ENCODE data around the gene ILF3. TPM values are rescaled to one million over a fixed set of nuclear protein-coding genes. Genes with fewer than 3 reads are reported as not detected.
A peak's percentile ranks its signal among the peaks of the same experiment; 100 is the strongest.

ILF3 gene
- total RNA-seq, 1 experiment from 2014 or later: 113 TPM

DNA sequence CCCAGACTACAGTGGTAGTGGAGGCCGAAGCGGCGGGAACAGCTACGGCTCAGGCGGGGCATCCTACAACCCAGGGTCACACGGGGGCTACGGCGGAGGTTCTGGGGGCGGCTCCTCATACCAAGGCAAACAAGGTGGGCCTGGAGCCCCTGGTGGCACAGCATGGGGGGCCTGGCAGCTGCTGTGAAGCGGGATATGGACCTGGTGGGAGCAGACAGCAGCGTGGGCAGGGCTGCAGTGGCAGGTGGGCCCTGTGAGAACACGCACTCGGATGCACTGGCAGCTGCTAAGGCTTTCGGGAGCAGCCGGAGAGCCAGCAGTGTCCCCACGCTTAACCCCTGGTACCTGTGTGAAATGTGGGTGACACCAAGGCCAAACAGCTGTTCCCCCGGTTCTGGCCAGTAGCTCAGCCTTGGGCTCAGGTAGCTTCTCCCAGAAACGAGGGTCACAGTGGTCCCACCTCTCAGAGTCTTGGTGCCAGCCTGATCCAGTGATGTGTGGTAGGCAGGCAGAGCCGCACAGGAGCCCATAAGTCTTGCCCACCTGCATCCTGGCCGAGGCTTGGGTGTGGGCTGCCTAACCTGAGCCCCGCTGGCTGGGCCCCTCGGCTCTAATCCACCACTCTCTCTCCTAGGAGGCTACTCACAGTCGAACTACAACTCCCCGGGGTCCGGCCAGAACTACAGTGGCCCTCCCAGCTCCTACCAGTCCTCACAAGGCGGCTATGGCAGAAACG is 34.6 kb downstream of the ILF3 start:
- no peak overlapping the region for H3K27ac ChIP-seq (ENCODE audit: low read length)
- H3K9ac ChIP-seq (ENCODE audit: low read length): no peak overlapping the region
- H3K9me2 ChIP-seq (replicated peaks; ENCODE audit: insufficient read depth, low read length): no peaks in the 10 kb centered on the region
- H2AFZ ChIP-seq (ENCODE audit: low read length): no peak overlapping the region
- no peak for DNase-seq
- no peaks in the 10 kb centered on the region for H3K4me1 ChIP-seq (ENCODE audit: low read length)
- no peaks in the 10 kb centered on the region for H3K9me3 ChIP-seq (ENCODE audit: low read length)
- no peaks in the 10 kb centered on the region for H3K27me3 ChIP-seq (ENCODE audit: low read length)
- no peak overlapping the region for H3K4me2 ChIP-seq (ENCODE audit: low read depth, low read length, poor library complexity, severe bottlenecking)
- H3K4me3 ChIP-seq (ENCODE audit: low read length): no peak overlapping the region
- H4K20me1 ChIP-seq (ENCODE audit: insufficient read depth, low read depth, low read length): peaks cover 43% of the 10 kb centered on the region; the same call in 1 of the 2 replicates
- peaks cover 3% of the 10 kb centered on the region; the same call in 1 of the 2 replicates for H3K79me2 ChIP-seq (ENCODE audit: low read length)
- peaks cover 55% of the 10 kb centered on the region for H3K36me3 ChIP-seq (ENCODE audit: insufficient read depth, low read length)

DNA sequence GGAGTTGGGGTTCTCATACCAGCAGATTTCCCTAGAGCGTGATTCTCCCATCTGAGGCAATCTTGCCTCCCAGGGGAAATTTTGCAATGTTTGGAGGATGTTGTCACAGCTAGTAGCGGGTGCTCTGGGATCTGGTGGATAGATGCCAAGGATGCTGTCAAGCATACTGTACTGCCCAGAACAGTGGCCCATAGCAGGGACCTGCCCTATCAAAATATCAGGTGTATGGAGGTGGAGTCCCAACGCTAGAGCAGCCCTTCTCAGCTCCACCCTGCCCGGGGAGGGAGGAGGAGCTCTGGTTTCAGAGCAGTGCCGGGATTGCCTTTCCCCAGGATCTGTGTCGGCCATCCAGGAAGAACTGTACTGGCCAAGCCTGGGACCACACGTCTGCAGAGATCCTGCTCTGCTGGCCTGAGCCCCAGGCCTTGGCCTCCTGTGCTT is 36.2 kb downstream of the ILF3 start:
- no peak overlapping the region for H3K9ac ChIP-seq (ENCODE audit: low read length)
- H3K36me3 ChIP-seq (ENCODE audit: insufficient read depth, low read length): peaks cover 43% of the 10 kb centered on the region
- no peaks in the 10 kb centered on the region for H3K4me1 ChIP-seq (ENCODE audit: low read length)
- H3K79me2 ChIP-seq (ENCODE audit: low read length): no peaks in the 10 kb centered on the region
- H3K4me3 ChIP-seq (ENCODE audit: low read length): no peak overlapping the region
- no peak overlapping the region for H3K27ac ChIP-seq (ENCODE audit: low read length)
- no peaks in the 10 kb centered on the region for H3K9me3 ChIP-seq (ENCODE audit: low read length)
- H2AFZ ChIP-seq (ENCODE audit: low read length): no peak overlapping the region
- no peak for DNase-seq
- H3K27me3 ChIP-seq (ENCODE audit: low read length): no peaks in the 10 kb centered on the region
- H3K4me2 ChIP-seq (ENCODE audit: low read depth, low read length, poor library complexity, severe bottlenecking): no peak overlapping the region
- H4K20me1 ChIP-seq (ENCODE audit: insufficient read depth, low read depth, low read length): peaks cover 46% of the 10 kb centered on the region
- H3K9me2 ChIP-seq (replicated peaks; ENCODE audit: insufficient read depth, low read length): no peaks in the 10 kb centered on the region

DNA sequence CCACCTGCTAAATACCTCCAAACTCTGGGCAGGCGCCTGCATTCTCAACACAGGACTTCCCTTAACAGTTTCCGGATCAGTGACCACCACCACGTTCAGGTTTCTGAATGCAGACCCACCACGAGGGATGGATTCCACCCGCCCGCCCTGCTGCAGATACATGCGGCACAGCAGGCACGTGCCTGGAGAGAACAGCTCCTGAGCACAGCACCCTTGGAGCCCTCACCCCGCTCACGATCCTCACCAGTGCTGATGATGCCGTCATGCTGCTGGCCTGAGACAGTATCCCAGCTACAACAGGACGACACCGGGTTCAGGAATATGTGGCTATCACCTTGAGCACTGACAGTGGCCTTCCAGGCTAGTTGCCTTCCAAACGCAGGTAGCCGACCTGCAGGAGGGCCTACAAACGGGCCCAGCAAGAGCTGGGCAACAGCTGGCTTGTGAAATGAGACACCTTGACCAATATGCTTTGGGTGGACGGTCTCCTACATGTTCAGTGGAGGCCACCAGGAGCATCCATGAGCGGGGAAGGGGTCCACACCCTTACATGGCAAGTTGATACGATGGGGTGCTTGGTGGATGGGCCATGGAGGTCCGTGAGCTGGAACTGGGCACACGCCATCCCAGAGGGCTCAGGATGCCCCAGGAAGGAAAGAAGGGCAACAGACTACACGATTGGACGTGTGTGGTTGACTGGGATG is 37.2 kb downstream of the ILF3 start:
- Histone ChIP-seq H2AFZ (ENCODE audit: low read length) (no peak overlapping the region), H3K27ac (ENCODE audit: low read length) (no peak overlapping the region), H3K9me2 (replicated peaks; ENCODE audit: insufficient read depth, low read length) (no peaks in the 10 kb centered on the region), H3K9ac (ENCODE audit: low read length) (no peak overlapping the region), H4K20me1 (ENCODE audit: insufficient read depth, low read depth, low read length) (peaks cover 51% of the 10 kb centered on the region), H3K4me2 (ENCODE audit: low read depth, low read length, poor library complexity, severe bottlenecking) (no peak overlapping the region), H3K9me3 (ENCODE audit: low read length) (no peaks in the 10 kb centered on the region), H3K79me2 (ENCODE audit: low read length) (no peaks in the 10 kb centered on the region), H3K36me3 (ENCODE audit: insufficient read depth, low read length) (peaks cover 36% of the 10 kb centered on the region), H3K4me3 (ENCODE audit: low read length) (no peak overlapping the region), H3K4me1 (ENCODE audit: low read length) (no peaks in the 10 kb centered on the region; the same call in 1 of the 2 replicates), H3K27me3 (ENCODE audit: low read length) (no peaks in the 10 kb centered on the region)
- DNase-seq: no peak

DNA sequence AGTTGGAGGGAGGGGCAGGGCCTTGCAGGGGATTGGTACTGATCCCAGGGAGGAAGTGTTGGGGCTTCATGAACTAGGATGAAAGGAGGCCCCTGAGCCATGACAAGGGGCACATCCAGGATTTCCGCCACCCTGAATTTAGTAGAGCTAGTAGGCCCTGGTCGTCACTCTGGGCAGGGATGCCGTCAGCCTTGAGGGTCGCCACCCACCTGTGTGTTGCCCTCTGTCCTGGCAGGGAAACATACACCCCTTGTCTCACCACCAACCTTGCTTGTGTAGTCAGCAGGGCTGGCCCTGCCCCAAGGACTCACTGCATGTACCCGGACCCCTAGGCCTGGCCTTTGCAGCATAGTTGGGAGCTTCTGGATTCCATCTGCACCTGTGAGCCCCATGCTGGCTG is 37.7 kb downstream of the ILF3 start:
- Histone ChIP-seq H4K20me1 (ENCODE audit: insufficient read depth, low read depth, low read length) (peaks cover 52% of the 10 kb centered on the region), H3K4me2 (ENCODE audit: low read depth, low read length, poor library complexity, severe bottlenecking) (no peak overlapping the region)

DNA sequence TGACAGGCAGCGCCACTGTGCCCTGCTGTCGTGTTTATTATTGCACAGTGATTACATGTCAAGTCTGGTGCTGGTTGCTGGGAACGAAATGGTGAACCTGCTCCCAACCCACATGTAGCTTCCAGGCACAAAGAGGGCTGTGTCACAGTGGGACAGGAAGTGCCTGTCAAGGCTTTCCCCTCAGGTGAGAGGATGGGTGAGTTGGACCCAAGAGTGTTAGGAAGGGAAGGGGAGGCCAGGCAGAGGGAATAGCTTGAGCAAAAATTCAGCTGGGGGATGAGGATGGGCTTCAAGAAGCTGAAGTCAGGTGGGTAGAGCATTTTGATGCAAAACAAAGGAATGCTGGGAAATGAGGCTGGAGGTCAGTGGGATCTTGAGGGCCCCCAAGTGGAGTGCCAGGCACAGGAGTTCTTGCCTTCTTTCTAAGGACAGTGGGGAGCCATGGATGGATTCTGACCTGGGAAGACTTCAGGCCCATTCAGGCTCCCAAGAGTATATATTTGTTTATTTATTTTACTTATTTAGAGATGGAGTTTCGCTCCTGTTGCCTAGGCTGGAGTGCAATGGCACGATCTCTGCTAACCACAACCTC is 38.6 kb downstream of the ILF3 start:
- H3K79me2 ChIP-seq (ENCODE audit: low read length): no peaks in the 10 kb centered on the region
- H4K20me1 ChIP-seq (ENCODE audit: insufficient read depth, low read depth, low read length): peaks cover 50% of the 10 kb centered on the region
- peaks cover 29% of the 10 kb centered on the region; the same call in 1 of the 2 replicates for H3K36me3 ChIP-seq (ENCODE audit: insufficient read depth, low read length)
- H3K9me3 ChIP-seq (ENCODE audit: low read length): no peaks in the 10 kb centered on the region
- H3K4me2 ChIP-seq (ENCODE audit: low read depth, low read length, poor library complexity, severe bottlenecking): no peak overlapping the region
- no peaks in the 10 kb centered on the region for H3K27me3 ChIP-seq (ENCODE audit: low read length)
- H3K9me2 ChIP-seq (replicated peaks; ENCODE audit: insufficient read depth, low read length): no peaks in the 10 kb centered on the region
- DNase-seq: no peak
- H3K9ac ChIP-seq (ENCODE audit: low read length): no peak overlapping the region
- no peak overlapping the region for H3K27ac ChIP-seq (ENCODE audit: low read length)
- no peaks in the 10 kb centered on the region; the same call in 1 of the 2 replicates for H3K4me1 ChIP-seq (ENCODE audit: low read length)
- no peak overlapping the region for H3K4me3 ChIP-seq (ENCODE audit: low read length)
- H2AFZ ChIP-seq (ENCODE audit: low read length): no peak overlapping the region

More for the DNA sequence above, 37.7 kb downstream of the ILF3 start:
- DNase-seq: no peak
- Histone ChIP-seq H3K9ac (ENCODE audit: low read length) (no peak overlapping the region), H3K27me3 (ENCODE audit: low read length) (no peaks in the 10 kb centered on the region), H3K9me3 (ENCODE audit: low read length) (no peaks in the 10 kb centered on the region), H3K79me2 (ENCODE audit: low read length) (no peaks in the 10 kb centered on the region), H3K36me3 (ENCODE audit: insufficient read depth, low read length) (peaks cover 30% of the 10 kb centered on the region; the same call in 1 of the 2 replicates), H3K9me2 (replicated peaks; ENCODE audit: insufficient read depth, low read length) (no peaks in the 10 kb centered on the region), H3K4me1 (ENCODE audit: low read length) (no peaks in the 10 kb centered on the region; the same call in 1 of the 2 replicates), H3K4me3 (ENCODE audit: low read length) (no peak overlapping the region), H2AFZ (ENCODE audit: low read length) (no peak overlapping the region), H3K27ac (ENCODE audit: low read length) (no peak overlapping the region)

DNA sequence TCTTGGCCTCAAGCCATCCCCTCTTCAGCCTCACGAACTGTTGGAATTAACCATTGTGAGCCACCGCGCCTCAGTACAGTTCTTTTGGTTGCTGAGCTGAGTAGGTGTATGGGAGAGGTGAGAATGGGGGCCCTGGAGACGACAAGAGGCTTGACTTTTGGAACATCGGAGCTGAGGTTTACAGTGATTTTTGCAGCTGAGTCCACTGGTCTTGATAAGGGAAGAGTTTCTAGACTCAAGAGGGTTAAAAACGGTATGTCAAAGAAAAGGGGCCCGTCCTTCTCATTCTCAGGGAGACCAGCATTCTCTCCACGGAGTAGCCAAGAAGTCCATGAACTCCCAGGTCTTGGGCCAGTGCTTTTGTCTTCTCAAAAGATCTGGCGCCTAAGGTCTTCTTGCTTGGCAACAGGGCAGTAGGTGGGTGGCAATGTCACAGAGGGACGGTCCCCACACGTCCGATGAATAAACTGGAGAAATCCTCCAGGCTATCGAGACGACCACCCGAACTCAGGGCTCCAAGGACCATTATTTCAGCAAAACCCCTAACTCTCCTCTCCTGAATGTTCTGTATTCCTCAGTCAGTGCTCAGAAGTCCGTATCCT is 40.7 kb downstream of the ILF3 start:
- peak; percentile 49 for DNase-seq

DNA sequence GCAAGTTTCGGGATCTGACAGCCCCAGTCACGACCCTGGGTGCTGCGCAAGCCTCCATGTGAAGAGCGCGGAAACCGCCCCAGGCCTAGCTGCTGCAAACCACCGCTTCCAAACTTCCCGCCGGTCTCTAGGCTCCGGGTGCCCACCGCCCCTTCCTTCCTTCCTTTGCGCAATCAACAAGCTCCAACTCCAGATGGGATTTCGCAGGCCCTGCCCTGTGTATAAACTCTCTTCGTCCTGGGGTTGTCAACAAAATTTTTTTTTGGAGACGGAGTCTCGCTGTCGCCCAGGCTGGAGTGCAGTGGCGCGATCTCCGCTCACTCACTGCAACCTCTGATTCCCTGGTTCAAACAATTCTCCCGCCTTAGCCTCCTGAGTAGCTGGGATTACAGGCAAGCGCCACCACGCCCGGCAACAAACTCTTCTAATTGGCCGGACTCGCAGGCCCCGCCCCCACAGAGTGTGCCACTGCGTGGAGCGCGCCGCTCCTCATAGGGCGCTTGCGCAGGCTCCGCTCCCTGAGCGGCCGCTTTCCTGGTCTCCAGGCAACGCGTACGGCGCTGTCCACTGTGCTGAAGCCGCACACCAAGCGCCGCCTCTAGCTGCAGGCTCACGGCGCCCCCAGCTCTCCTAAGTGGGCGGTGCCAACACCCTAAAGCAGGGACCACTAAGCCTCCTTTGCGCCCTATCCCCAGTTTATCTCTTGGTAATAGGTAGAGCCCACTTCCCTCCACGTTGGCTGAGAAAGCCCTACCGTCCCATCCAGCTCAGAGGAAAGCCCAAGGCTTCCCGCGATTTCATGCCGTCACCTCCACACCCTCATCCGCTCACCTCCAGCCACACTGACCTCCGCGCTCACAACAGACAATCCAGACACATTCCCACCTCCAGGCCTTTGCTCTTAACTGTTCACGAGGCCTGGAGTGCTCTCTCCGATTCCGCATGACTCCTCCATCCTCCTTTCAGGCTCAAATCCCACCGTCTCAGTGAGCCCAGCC is 41.6 kb downstream of the ILF3 start:
- H3K4me1 ChIP-seq (ENCODE audit: low read length): peaks cover 3% of the 10 kb centered on the region
- H3K4me2 ChIP-seq (ENCODE audit: low read depth, low read length, poor library complexity, severe bottlenecking): no peak overlapping the region
- no peaks in the 10 kb centered on the region for H3K79me2 ChIP-seq (ENCODE audit: low read length)
- no peak overlapping the region for H3K27ac ChIP-seq (ENCODE audit: low read length)
- H3K36me3 ChIP-seq (ENCODE audit: insufficient read depth, low read length): peaks cover 7% of the 10 kb centered on the region; the same call in 1 of the 2 replicates
- H3K27me3 ChIP-seq (ENCODE audit: low read length): no peaks in the 10 kb centered on the region
- H2AFZ ChIP-seq (ENCODE audit: low read length): no peak overlapping the region
- peaks cover 33% of the 10 kb centered on the region for H4K20me1 ChIP-seq (ENCODE audit: insufficient read depth, low read depth, low read length)
- no peaks in the 10 kb centered on the region for H3K9me3 ChIP-seq (ENCODE audit: low read length)
- DNase-seq: peak; percentile 98
- no peak overlapping the region for H3K9ac ChIP-seq (ENCODE audit: low read length)
- H3K4me3 ChIP-seq (ENCODE audit: low read length): no peak overlapping the region
- H3K9me2 ChIP-seq (replicated peaks; ENCODE audit: insufficient read depth, low read length): no peaks in the 10 kb centered on the region

More for the DNA sequence above, 40.7 kb downstream of the ILF3 start:
- Histone ChIP-seq H3K27ac (ENCODE audit: low read length) (no peak overlapping the region), H3K4me3 (ENCODE audit: low read length) (no peak overlapping the region), H3K9me2 (replicated peaks; ENCODE audit: insufficient read depth, low read length) (no peaks in the 10 kb centered on the region), H2AFZ (ENCODE audit: low read length) (no peak overlapping the region), H3K36me3 (ENCODE audit: insufficient read depth, low read length) (peaks cover 14% of the 10 kb centered on the region; the same call in 1 of the 2 replicates), H4K20me1 (ENCODE audit: insufficient read depth, low read depth, low read length) (peaks cover 42% of the 10 kb centered on the region), H3K4me1 (ENCODE audit: low read length) (no peaks in the 10 kb centered on the region; the same call in 1 of the 2 replicates), H3K4me2 (ENCODE audit: low read depth, low read length, poor library complexity, severe bottlenecking) (no peak overlapping the region), H3K9me3 (ENCODE audit: low read length) (no peaks in the 10 kb centered on the region), H3K9ac (ENCODE audit: low read length) (no peak overlapping the region), H3K79me2 (ENCODE audit: low read length) (no peaks in the 10 kb centered on the region), H3K27me3 (ENCODE audit: low read length) (no peaks in the 10 kb centered on the region)

Data from Karpas-422 (cell line).